HG03442 (cell line): ENCODE results near the gene CTDSP1.

Experiments used
- ATAC-seq: cut with Tn5 transposase; IDR thresholded peaks from one replicate; pipeline ENCODE4 v1.9.1; 2021; ENCODE audit warnings: mild to moderate bottlenecking, moderate library complexity; ENCODE audit not compliant: unreplicated experiment

CTDSP1 gene

GRCh38 chr2:218399391-218400166 is at the start of gene CTDSP1:
Gene CTDSP1, plus strand, starts transcription at chr2:218399868. Its CDS starts 223 bp downstream, at chr2:218400091.
- peak; percentile 40 for ATAC-seq

- no peak for ATAC-seq
Observed at GRCh38 chr2:218354045-218354444, 45.6 kb upstream of the CTDSP1 start.

- ATAC-seq: no peak
Observed at GRCh38 chr2:218354850-218355443, 44.7 kb upstream of the CTDSP1 start.

GRCh38 chr2:218357236-218358177 is 42.2 kb upstream of the CTDSP1 start:
- ATAC-seq: no peak

- no peak for ATAC-seq
Observed at GRCh38 chr2:218360453-218360852, 39.2 kb upstream of the CTDSP1 start.

- no peak for ATAC-seq
Observed at GRCh38 chr2:218362606-218363005, 37.1 kb upstream of the CTDSP1 start.

GRCh38 chr2:218363736-218364135 is 35.9 kb upstream of the CTDSP1 start:
- ATAC-seq: no peak

- ATAC-seq: no peak
Observed at GRCh38 chr2:218364196-218364595, 35.5 kb upstream of the CTDSP1 start.

- ATAC-seq: no peak
Observed at GRCh38 chr2:218366621-218367414, 32.9 kb upstream of the CTDSP1 start.

- ATAC-seq: peak; percentile 95
Observed at GRCh38 chr2:218367415-218368149, 32.1 kb upstream of the CTDSP1 start.

GRCh38 chr2:218368150-218368528 is 31.5 kb upstream of the CTDSP1 start:
- no peak for ATAC-seq

GRCh38 chr2:218368621-218369153 is 31.0 kb upstream of the CTDSP1 start:
- ATAC-seq: no peak

- no peak for ATAC-seq
Observed at GRCh38 chr2:218369330-218369729, 30.3 kb upstream of the CTDSP1 start.

GRCh38 chr2:218370410-218371063 is 29.1 kb upstream of the CTDSP1 start:
- no peak for ATAC-seq

- ATAC-seq: no peak
Observed at GRCh38 chr2:218371983-218372350, 27.7 kb upstream of the CTDSP1 start.

- no peak for ATAC-seq
Observed at GRCh38 chr2:218374795-218375194, 24.9 kb upstream of the CTDSP1 start.

GRCh38 chr2:218375212-218375611 is 24.5 kb upstream of the CTDSP1 start:
- ATAC-seq: no peak

GRCh38 chr2:218378053-218378452 is 21.6 kb upstream of the CTDSP1 start:
- ATAC-seq: no peak

- no peak for ATAC-seq
Observed at GRCh38 chr2:218381916-218382366, 17.7 kb upstream of the CTDSP1 start, which contains the start of gene SLC11A1. Gene SLC11A1, plus strand, starts transcription at chr2:218382273. Its CDS starts 96 bp downstream, at chr2:218382369.
